MCF 10A (cell line): ENCODE measurements around the gene SGK1. TPM values are rescaled to one million over a fixed set of nuclear protein-coding genes. Genes with fewer than 3 reads are reported as not detected.
A peak's percentile ranks its signal among the peaks of the same experiment; 100 is the strongest.

ENCODE experiments used
- BruUV-seq: library from RNA; stranded (reverse); fragments of 400-500 nt; replicated peaks from 2 replicates; lab custom pipeline; 2021; lab: Mats Ljungman, UMichigan
- CTCF ChIA-PET: fragments of 300-600 bp; sonication (Branson Sonifier 250); formaldehyde crosslinking; extraction: SDS; loops from one replicate; lab custom pipeline; 2021; ENCODE audit warnings: antibody characterized with exemption, inconsistent platforms; lab: Yijun Ruan, JAX
- POLR2A ChIA-PET: fragments of 300-600, 350-650 bp; sonication (Branson Sonifier 250); formaldehyde crosslinking; extraction: SDS; loops from one replicate; lab custom pipeline; 2020; ENCODE audit warnings: antibody characterized with exemption, inconsistent platforms; lab: Yijun Ruan, JAX
- DNase-seq: peaks from one replicate; pipeline ENCODE4 v3.0.0-alpha.2; 2018; ENCODE audit not compliant: unreplicated experiment
- H3K27ac Mint-ChIP-seq: one replicate; pipeline ENCODE4 v1.8.0; 2022; ENCODE audit warnings: mild to moderate bottlenecking, low read depth, mixed read lengths; ENCODE audit not compliant: unreplicated experiment
- H3K27me3 Mint-ChIP-seq: one replicate; pipeline ENCODE4 v1.8.0; 2022; ENCODE audit warnings: mixed read lengths; ENCODE audit not compliant: insufficient read depth, unreplicated experiment
- H3K36me3 Mint-ChIP-seq: one replicate; pipeline ENCODE4 v1.8.0; 2022; ENCODE audit warnings: mild to moderate bottlenecking, moderate library complexity, mixed read lengths; ENCODE audit not compliant: insufficient read depth, unreplicated experiment
- H3K4me1 Mint-ChIP-seq: one replicate; pipeline ENCODE4 v1.8.0; 2022; ENCODE audit warnings: mixed read lengths; ENCODE audit not compliant: insufficient read depth, unreplicated experiment
- H3K4me3 Mint-ChIP-seq: one replicate; pipeline ENCODE4 v1.8.0; 2022; ENCODE audit warnings: mild to moderate bottlenecking, moderate library complexity, mixed read lengths; ENCODE audit not compliant: unreplicated experiment
- H3K9me3 Mint-ChIP-seq: one replicate; pipeline ENCODE4 v1.8.0; 2022; ENCODE audit warnings: mixed read lengths; ENCODE audit not compliant: unreplicated experiment
- intact Hi-C: fragments of 100-400 bp; cut with micrococcal nuclease; formaldehyde crosslinking; loops from 2 replicates; pipeline ENCODE4 v1.14.1; 2022
- total RNA-seq: library from RNA; stranded (reverse); gene quantifications from 2 replicates; pipeline ENCODE4 v1.2.3, GENCODE V29; 2022
- TF ChIP-seq, protein P1 (sequence below): fragments of 200-600 bp; IDR thresholded peaks from one replicate; pipeline ENCODE4 v1.8.0; 2022; ENCODE audit warnings: antibody characterized with exemption, mild to moderate bottlenecking; ENCODE audit not compliant: unreplicated experiment

The SGK1 gene
- total RNA-seq, 1 experiment from 2014 or later = 30.8 TPM

DNA sequence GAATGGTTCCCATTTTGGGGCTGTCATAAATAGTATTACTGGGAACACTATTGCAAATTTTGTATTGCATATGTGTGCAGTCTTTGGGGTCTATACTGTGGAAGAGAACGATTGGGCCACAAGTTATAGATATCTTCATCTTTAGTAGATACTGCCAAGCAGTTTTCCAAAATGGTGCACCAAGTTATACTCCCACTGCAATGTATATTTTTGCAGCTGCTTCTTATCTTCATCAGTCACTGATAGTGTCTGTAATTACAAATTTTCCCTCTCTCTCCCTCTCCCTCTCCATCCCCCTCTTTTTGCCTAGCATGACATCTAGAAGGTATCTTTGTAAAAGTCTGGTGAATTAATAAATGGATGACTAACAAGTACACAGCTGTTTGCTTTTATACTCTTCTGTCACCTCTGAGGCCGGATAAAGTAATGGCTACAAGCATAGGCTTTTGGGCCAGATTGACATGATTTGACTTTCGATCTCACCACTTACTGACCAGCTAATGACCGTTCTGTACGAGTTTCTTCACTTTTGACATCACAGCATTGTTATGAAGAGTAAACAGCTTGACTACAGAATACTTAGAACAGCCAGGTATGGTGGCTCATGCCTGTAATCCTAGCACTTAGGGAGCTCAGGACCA is 152.2 kb downstream of the SGK1 start:
- peaks cover 18% of the 10 kb centered on the region for H3K4me1 Mint-ChIP-seq
- H3K36me3 Mint-ChIP-seq = peaks cover 40% of the 10 kb centered on the region
- H3K27me3 Mint-ChIP-seq = no peaks in the 10 kb centered on the region
- ChIA-PET CTCF (interaction anchor here (0.7 to 2.3 kb wide), 10 partner anchors 9 to 717 kb away, joined by 3 to 15 read pairs (median 4); no protein-coding TSS in a partner anchor), POLR2A (interaction anchor here (0.6 to 1.1 kb wide), 6 partner anchors 291 to 661 kb away, joined by 3 to 4 read pairs (median 3); no protein-coding TSS in a partner anchor)
- no TSS peak for BruUV-seq
- H3K9me3 Mint-ChIP-seq = no peaks in the 10 kb centered on the region
- intact Hi-C loops = no loop called here
- DNase-seq = no peak
- H3K4me3 Mint-ChIP-seq = no peak overlapping the region
- TF ChIP-seq, protein P1, sequence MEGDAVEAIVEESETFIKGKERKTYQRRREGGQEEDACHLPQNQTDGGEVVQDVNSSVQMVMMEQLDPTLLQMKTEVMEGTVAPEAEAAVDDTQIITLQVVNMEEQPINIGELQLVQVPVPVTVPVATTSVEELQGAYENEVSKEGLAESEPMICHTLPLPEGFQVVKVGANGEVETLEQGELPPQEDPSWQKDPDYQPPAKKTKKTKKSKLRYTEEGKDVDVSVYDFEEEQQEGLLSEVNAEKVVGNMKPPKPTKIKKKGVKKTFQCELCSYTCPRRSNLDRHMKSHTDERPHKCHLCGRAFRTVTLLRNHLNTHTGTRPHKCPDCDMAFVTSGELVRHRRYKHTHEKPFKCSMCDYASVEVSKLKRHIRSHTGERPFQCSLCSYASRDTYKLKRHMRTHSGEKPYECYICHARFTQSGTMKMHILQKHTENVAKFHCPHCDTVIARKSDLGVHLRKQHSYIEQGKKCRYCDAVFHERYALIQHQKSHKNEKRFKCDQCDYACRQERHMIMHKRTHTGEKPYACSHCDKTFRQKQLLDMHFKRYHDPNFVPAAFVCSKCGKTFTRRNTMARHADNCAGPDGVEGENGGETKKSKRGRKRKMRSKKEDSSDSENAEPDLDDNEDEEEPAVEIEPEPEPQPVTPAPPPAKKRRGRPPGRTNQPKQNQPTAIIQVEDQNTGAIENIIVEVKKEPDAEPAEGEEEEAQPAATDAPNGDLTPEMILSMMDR = no peak
- no peak overlapping the region for H3K27ac Mint-ChIP-seq

DNA sequence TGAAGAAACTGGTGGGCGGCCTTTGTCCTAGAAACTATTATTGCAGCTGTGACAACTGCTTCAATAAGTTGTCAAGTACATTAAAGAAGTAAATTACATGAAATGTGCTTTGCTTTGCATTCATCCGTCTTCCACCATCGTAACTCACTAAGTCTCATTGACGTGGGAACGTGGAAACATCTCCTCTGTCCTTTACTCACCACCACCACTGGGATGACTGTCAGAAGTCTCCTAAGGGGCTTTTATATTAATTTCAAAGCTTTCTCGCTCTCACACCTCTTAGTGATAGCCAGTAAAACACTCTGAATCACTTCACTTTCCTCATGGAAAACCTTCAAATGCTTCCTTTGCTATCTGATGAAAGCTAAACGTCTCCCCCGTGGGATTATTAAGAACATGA is 153.6 kb downstream of the SGK1 start:
- Mint-ChIP-seq H3K27me3 (no peaks in the 10 kb centered on the region), H3K4me1 (peaks cover 6% of the 10 kb centered on the region), H3K9me3 (no peaks in the 10 kb centered on the region), H3K27ac (no peak overlapping the region), H3K4me3 (no peak overlapping the region), H3K36me3 (peaks cover 26% of the 10 kb centered on the region)
- no TSS peak for BruUV-seq
- ChIA-PET CTCF (interaction anchor here (0.9 to 2.0 kb wide), 5 partner anchors 8 to 776 kb away, joined by 3 to 14 read pairs (median 3); no protein-coding TSS in a partner anchor), POLR2A (interaction anchor here (0.8 to 1.8 kb wide), 3 partner anchors 41 to 658 kb away, joined by 3 to 5 read pairs (median 3); no protein-coding TSS in a partner anchor)
- DNase-seq = no peak
- intact Hi-C loops = no loop called here
- TF ChIP-seq, protein P1 = no peak

DNA sequence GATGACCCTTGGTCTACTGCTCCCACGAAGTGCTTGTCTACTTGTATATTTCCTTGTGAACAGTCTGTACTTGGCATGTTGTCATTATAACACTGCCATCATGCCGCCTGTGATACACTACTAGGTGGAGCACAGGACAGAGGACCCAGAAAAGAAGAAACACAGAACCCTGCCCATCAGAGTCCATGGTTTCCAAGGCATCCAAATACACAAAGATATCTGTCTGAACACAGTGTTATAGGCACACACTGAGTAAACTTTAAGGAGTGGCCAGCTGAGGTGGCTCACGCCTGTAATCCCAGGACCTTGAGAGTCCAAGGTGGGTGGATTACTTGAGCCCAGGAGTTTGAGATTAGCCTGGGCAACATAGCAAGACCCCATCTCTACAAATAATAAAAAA is 155.0 kb downstream of the SGK1 start:
- intact Hi-C loops = no loop called here
- POLR2A ChIA-PET = interaction anchor here (1.8 kb wide), 1 partner anchor 660 kb away, joined by 5 read pairs; no protein-coding TSS in a partner anchor

DNA sequence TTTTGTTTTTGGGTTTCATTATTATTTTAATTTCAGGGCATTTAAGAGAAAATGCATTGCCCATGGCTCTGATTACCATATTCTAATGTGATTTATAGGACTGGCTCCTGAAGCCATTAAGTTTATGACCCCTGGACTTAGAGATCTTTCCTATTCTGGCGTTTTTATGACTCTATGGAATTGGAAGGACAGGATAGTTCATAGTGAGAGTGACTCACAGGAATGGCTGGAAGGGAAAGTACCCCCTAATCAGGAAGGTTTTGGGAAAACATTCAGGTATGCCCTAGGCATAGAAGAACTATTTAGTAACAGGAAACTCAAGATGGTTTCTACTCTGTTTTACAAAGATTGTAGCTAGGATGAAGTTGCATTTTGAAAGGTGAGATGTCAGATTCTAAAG is 156.9 kb downstream of the SGK1 start:
- peak; percentile 46 for DNase-seq
- Mint-ChIP-seq H3K27me3 (no peaks in the 10 kb centered on the region), H3K4me1 (peaks cover 6% of the 10 kb centered on the region), H3K4me3 (no peak overlapping the region), H3K36me3 (peaks cover 7% of the 10 kb centered on the region), H3K9me3 (no peaks in the 10 kb centered on the region), H3K27ac (no peak overlapping the region)
- no TSS peak for BruUV-seq
- ChIA-PET CTCF (interaction anchor here (0.9 to 2.6 kb wide), 6 partner anchors 9 to 779 kb away, joined by 3 to 7 read pairs (median 4); no protein-coding TSS in a partner anchor), POLR2A (interaction anchor here (0.8 to 0.9 kb wide), 3 partner anchors 11 to 780 kb away, joined by 3 read pairs; no protein-coding TSS in a partner anchor)
- TF ChIP-seq, protein P1 = no peak
- intact Hi-C loops = no loop called here

More for the DNA sequence above, 155.0 kb downstream of the SGK1 start:
- BruUV-seq = no TSS peak
- DNase-seq = no peak
- peaks cover 6% of the 10 kb centered on the region for H3K4me1 Mint-ChIP-seq
- no peaks in the 10 kb centered on the region for H3K27me3 Mint-ChIP-seq
- peaks cover 13% of the 10 kb centered on the region for H3K36me3 Mint-ChIP-seq
- CTCF ChIA-PET = no interaction called here
- peak overlapping the region; percentile 19 for H3K27ac Mint-ChIP-seq
- TF ChIP-seq, protein P1 = no peak
- no peak overlapping the region for H3K4me3 Mint-ChIP-seq
- H3K9me3 Mint-ChIP-seq = no peaks in the 10 kb centered on the region
